ENCODE data around the gene BCL2.

Gene BCL2

GRCh38 chr18:63260380-63260754, 59.2 kb downstream of the BCL2 start:
- no peak for DNase-seq (ENCODE audit: low read depth in 2 of 2, low spot score in 1 of 2)

DNA sequence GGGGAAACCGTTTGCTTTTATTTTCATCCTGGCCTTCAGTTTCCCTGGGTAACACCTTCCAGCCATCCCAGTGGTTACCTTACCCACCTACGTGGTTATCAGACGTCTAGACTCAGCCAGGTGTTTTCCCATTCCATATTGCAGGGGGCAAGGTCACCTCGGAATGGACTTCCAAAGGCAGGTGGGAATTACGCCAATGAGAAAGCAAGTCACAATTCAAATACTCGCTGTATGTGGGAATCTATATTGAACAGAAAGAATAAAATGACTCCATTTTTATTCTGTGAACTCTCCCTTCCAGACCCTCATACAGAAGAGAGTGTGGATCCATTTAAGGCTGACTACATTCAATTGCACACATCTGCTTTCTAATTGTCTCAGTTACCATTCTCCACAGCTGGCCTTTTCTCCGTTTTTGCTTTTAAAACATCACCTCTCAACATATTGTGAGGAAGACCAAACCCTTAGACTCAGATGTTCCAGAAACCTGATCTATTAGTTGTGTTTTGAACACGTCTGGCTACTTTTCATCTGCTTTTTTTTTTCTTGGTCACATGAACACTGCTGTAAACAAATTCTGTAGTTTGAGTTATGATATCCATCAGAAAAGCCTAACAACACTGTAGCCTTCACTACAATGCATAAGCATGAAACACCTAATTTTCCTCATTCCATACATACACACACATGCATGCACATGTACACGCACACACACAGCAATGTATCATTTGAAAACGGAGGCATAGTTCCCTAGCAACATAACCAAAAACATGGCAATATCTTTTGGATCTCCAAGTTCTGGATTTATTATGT, 59.8 kb downstream of the BCL2 start:
- DNase-seq (ENCODE audit: low read depth in 2 of 2, low spot score in 1 of 2), result no peak

DNA sequence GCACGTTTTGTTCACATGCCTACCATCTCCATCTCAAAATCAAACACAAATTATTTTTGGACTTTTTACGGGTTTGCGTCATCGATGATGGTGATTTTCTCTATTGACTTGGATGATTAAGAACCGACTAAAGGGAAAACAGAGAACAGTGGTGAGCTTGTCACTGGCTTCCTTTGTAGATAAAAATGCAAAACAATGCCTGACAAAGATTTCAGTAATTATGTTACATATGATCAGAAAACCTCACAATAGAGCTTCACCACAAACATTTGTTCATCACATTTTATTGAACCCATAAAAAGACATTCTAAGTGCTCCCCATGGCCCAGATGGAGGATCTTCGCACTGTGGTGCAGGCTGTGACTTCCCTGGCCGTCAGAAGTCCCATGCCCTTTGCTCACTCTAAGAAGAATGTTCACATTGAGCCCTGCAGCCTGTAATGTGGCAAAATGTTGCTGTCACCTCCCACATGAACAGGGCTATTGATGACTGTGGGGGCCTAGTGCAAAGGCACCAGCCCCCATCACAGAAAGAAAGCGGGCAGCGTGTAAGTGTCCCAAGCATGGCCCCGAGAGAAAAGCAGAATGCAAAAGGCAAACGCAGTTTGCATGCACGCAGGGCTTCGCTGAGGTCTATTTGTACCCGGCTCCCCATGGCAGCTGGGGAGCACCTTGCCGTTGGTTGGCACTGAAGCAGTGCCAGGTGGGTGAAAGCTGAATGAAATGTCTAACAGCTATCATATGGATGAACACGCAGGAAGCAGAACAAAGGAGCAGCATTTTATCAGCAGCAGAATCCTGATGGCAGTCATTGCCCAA, 60.6 kb downstream of the BCL2 start:
- DNase-seq (ENCODE audit: low read depth in 2 of 2, low spot score in 1 of 2), result no peak

- no peak for DNase-seq (ENCODE audit: low read depth in 2 of 2, low spot score in 1 of 2)
Measured at GRCh38 chr18:63257453-63257852, 62.1 kb downstream of the BCL2 start.

DNA sequence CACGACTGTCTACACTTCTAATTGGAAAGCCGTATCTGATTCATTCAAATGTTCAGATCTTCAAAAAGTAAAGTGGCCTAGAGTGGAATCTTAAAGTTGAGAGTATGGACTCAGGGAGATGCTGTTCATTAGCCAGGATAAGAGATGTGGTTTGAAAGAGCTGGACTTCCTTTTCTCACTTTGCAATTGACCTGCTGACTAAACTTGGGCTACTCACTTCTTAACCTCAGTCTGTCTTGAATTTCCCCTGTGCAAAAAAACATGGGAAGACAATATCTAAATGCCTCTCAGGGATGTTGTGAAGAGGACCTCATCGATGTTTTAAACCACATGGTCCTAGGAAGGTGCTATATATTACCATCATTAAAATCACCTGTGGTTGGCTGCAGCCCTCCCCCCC, 64.1 kb downstream of the BCL2 start:
- no peak for DNase-seq (ENCODE audit: low read depth in 2 of 2, low spot score in 1 of 2)

- no peak for DNase-seq (ENCODE audit: low read depth in 2 of 2, low spot score in 1 of 2)
Measured at GRCh38 chr18:63254716-63255399, 64.7 kb downstream of the BCL2 start.

GRCh38 chr18:63253428-63254372, 65.9 kb downstream of the BCL2 start:
- no peak for DNase-seq (ENCODE audit: low read depth in 2 of 2, low spot score in 1 of 2)

GRCh38 chr18:63253014-63253413, 66.6 kb downstream of the BCL2 start:
- DNase-seq (ENCODE audit: low read depth in 2 of 2, low spot score in 1 of 2), result no peak

DNA sequence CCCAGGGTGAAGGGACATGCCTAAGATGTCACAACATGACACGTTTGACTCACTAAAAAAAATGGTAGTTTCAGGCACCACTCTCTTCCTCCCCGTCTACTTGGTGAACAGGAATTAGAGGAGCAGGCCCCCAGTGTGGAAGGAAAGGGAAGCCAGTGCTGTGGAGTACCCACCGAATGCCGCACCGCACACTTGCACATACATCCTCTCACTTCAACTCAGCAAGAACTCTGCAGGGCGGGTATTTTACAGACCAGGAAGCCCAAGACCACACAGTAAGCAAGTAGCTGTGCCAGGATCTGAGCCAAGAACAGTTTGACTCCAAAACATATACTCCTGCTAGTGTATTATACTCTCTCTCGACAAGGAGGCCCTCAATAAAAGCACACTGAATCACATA, 69.8 kb downstream of the BCL2 start:
- no peak for DNase-seq (ENCODE audit: low read depth in 2 of 2, low spot score in 1 of 2)

- no peak for DNase-seq (ENCODE audit: low read depth in 2 of 2, low spot score in 1 of 2)
Measured at GRCh38 chr18:63247926-63248325, 71.6 kb downstream of the BCL2 start.

DNA sequence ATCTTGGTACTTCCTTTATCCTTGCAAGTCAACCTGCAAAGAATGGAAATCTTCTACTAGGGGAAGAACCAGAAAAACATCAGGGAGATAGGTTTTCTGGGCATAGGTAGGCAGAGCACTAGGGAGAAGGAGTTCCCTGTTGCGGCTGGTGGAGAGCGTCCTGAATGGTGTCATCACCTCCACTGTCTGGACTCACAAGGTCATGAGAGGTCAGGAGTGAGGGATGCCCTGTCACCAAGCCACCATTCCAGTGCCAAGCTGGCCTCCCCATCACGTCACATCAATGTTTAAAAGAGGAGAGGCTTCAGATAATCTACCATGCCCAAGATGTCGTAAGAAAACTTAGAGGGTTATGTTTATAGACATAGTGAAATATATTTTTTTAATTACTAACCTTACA, 72.1 kb downstream of the BCL2 start:
- DNase-seq (ENCODE audit: low read depth in 2 of 2, low spot score in 1 of 2), result no peak

DNA sequence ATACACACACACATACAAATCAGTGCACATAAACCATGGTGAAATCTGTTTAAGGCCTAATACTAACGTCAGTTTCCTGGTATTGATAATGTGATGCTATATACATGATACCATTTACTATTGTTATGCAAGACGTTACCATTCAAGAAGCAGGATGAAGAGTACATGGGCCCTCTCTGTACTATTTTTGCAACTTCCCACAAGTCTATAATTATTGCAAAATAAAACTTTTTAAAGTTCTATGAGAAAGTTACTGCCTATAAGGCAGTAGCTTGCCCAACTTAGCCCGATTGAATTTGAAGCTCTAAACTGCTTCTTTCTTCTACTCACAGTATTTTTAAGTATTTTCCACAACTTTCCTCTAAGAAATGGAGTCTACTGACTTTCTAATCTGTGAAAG, 74.0 kb downstream of the BCL2 start:
- DNase-seq (ENCODE audit: low read depth in 2 of 2, low spot score in 1 of 2), result no peak

GRCh38 chr18:63244607-63245006, 75.0 kb downstream of the BCL2 start:
- DNase-seq (ENCODE audit: low read depth in 2 of 2, low spot score in 1 of 2), result no peak

DNA sequence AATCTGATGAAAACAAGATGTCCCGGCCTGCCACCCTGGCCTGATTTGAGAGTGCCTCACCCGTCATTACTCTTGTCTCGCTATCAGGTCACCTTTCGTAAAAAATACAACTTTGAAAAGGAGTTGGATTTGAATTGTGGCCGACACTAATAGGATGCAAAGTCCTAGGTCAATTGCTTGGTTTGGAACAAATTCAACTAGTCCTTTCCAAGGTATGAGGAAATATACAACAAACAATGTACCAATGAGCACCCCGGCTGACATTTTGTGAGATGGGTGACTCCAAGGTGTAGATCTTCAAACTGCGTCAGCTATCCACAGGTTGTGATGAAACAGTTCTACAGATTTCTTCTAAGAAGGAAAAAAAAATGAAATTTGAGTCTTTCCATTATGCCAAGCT, 77.8 kb downstream of the BCL2 start:
- DNase-seq (ENCODE audit: low read depth in 2 of 2, low spot score in 1 of 2), result no peak

DNA sequence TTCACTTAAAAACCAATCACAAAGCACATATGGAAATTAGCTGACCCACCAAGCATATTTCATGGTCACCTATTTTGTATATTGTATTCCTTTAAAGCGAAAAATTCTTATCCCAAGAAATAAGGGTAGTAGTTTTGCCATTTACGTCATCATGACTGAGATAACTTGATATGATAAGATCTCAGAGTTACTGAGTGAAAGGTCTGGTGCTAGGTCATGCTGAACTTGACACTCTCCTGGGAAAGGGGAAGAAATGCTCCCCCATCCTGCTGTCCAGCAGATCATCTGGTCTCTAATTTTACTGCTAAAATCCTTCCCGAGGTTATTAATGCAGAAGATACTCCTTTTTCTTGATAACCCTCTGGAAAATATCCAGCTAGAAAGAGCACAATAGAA, 78.3 kb downstream of the BCL2 start:
- DNase-seq (ENCODE audit: low read depth in 2 of 2, low spot score in 1 of 2), result no peak

- DNase-seq (ENCODE audit: low read depth in 2 of 2, low spot score in 1 of 2), result no peak
Measured at GRCh38 chr18:63240531-63241316, 78.8 kb downstream of the BCL2 start.

DNA sequence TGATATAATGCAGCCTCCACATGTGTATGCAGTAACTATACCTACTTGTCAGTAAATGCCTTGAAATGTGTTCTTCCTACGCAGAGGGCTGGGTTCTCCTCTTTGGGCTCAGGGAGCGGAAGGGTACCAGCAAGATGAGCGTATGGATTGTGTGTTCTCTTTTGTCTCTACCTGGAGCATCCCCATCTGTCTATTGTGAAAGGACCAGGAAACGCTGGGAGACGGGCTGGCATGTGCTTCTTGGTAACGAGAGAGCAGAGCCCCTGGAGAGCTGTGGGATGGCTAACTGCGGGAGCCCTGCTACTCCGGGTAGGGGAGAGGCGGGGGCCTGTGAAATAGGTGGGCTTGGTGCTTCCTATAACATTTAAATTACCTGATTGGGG, 80.9 kb downstream of the BCL2 start:
- no peak for DNase-seq (ENCODE audit: low read depth in 2 of 2, low spot score in 1 of 2)

GRCh38 chr18:63237881-63238692, 81.5 kb downstream of the BCL2 start:
- DNase-seq (ENCODE audit: low read depth in 2 of 2, low spot score in 1 of 2), result no peak

All from stimulated activated CD8-positive, alpha-beta memory T cell treated with anti-CD3 and anti-CD28 coated beads, Interleukin-4, amount 100 ng/mL, for 4 hours (primary cell).